Smooth muscle cell (in vitro differentiated cells): ENCODE data around the gene CNPY3. TPM values are rescaled to one million over a fixed set of nuclear protein-coding genes. Genes with fewer than 3 reads are reported as not detected.

Experiments
- DNase-seq: peaks from one replicate; lab custom pipeline; 2025; ENCODE audit not compliant: unreplicated experiment; lab: John Stamatoyannopoulos, UW
- H2AFZ ChIP-seq: fragments of 200-600 bp; sonication (generic); 2 replicates; pipeline ENCODE4 v1.6.0; 2016; ENCODE audit warnings: antibody characterized with exemption, low read depth, mild to moderate bottlenecking
- H3F3A ChIP-seq: fragments of 200-600 bp; sonication (generic); 2 replicates; pipeline ENCODE4 v1.6.0; 2017; ENCODE audit warnings: antibody characterized with exemption, low read depth
- H3K27ac ChIP-seq: fragments of 200-600 bp; sonication (generic); 2 replicates; pipeline ENCODE4 v1.5.1; 2016; ENCODE audit warnings: low read depth, mild to moderate bottlenecking
- H3K27me3 ChIP-seq: fragments of 200-600 bp; sonication (generic); 2 replicates; pipeline ENCODE4 v1.6.1; 2016; ENCODE audit warnings: low read depth, mild to moderate bottlenecking
- H3K36me3 ChIP-seq: fragments of 200-600 bp; sonication (generic); 2 replicates; pipeline ENCODE4 v1.5.1; 2016; ENCODE audit warnings: low read depth
- H3K4me1 ChIP-seq: fragments of 200-600 bp; sonication (generic); 2 replicates; pipeline ENCODE4 v1.5.1; 2016; ENCODE audit warnings: low read depth
- H3K4me2 ChIP-seq: fragments of 200-600 bp; sonication (generic); 2 replicates; pipeline ENCODE4 v1.6.0; 2016; ENCODE audit warnings: mild to moderate bottlenecking
- H3K4me3 ChIP-seq: fragments of 200-600 bp; sonication (generic); 2 replicates; pipeline ENCODE4 v1.5.1; 2016; ENCODE audit warnings: mild to moderate bottlenecking
- H3K79me2 ChIP-seq: fragments of 200-600 bp; sonication (generic); 2 replicates; pipeline ENCODE4 v1.6.0; 2016; ENCODE audit warnings: low read depth, mild to moderate bottlenecking
- H3K9ac ChIP-seq: fragments of 200-600 bp; sonication (generic); 2 replicates; pipeline ENCODE4 v1.6.0; 2016; ENCODE audit warnings: low read depth
- H3K9me3 ChIP-seq: fragments of 200-600 bp; sonication (generic); replicated peaks from 2 replicates; pipeline ENCODE4 v1.5.1; 2016; ENCODE audit warnings: low read depth
- H4K20me1 ChIP-seq: fragments of 200-600 bp; sonication (generic); 2 replicates; pipeline ENCODE4 v1.6.0; 2016; ENCODE audit warnings: low read depth
- WGBS: methylation state at CpG from one replicate; pipeline ENCODE4 v1.1.7; 2016; ENCODE audit warnings: low lambda C conversion rate; 5-methylcytosine and 5-hydroxymethylcytosine counted together
- polyA plus RNA-seq: library from polyadenylated mRNA; unstranded; fragments of >200 nt; fragmentation: Nextera tagmentation; extraction: Ambion mirVana; gene quantifications from 2 replicates; pipeline ENCODE4 v1.2.1, GENCODE V29; 2016
- total RNA-seq: library from RNA; depleted of rRNA; stranded (reverse); fragments of >200 nt; gene quantifications from 2 replicates; pipeline ENCODE4 v1.2.3, GENCODE V29; 2014
- TF ChIP-seq, protein P1 (sequence below): fragments of 200-600 bp; sonication (generic); IDR thresholded peaks from 2 replicates; pipeline ENCODE4 v1.5.1; 2017; ENCODE audit warnings: borderline replicate concordance, mild to moderate bottlenecking, antibody characterized with exemption; ENCODE audit not compliant: insufficient read depth, poor library complexity, severe bottlenecking

CNPY3 gene
- total and polyA plus RNA-seq, 2 experiments from 2014 or later, result 20.5 to 51.4 TPM

DNA sequence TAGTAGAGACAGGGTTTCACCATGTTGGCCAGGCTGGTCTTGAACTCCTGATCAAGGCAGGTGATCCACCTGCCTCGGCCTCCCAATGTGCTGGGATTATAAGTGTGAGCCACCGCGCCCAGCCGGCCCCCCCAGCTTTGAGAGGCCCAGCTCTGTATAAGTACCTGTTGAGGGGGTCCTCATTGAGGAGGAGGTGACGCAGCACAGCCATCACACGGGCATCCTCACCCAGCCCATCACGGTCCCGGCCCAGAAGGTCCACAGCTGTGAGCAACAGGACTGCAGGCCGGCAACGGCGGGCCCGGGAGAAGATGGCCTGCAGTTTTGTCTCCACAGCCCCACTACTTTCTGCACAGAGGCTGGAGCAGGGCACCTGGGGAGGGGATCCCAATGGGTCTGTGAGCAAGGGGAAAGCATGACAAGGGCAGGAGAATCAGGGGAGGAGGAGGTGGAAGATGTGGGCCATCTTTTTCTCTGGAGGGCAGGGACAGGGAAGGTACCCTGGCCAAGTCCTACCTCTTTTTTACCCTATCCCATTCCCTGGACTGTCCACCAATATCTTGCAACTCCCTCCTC lies 38.9 kb downstream of the CNPY3 start:
- Histone ChIP-seq H3K4me1 (no peaks in the 10 kb centered on the region), H3K9me3 (no peaks in the 10 kb centered on the region), H3F3A (peaks cover 8% of the 10 kb centered on the region), H3K27me3 (no peaks in the 10 kb centered on the region), H2AFZ (no peak overlapping the region), H3K79me2 (no peaks in the 10 kb centered on the region), H3K4me3 (no peak overlapping the region), H3K27ac (no peak overlapping the region), H3K9ac (no peak overlapping the region), H4K20me1 (no peaks in the 10 kb centered on the region), H3K4me2 (no peak overlapping the region), H3K36me3 (no peaks in the 10 kb centered on the region)
- TF ChIP-seq, protein P1, sequence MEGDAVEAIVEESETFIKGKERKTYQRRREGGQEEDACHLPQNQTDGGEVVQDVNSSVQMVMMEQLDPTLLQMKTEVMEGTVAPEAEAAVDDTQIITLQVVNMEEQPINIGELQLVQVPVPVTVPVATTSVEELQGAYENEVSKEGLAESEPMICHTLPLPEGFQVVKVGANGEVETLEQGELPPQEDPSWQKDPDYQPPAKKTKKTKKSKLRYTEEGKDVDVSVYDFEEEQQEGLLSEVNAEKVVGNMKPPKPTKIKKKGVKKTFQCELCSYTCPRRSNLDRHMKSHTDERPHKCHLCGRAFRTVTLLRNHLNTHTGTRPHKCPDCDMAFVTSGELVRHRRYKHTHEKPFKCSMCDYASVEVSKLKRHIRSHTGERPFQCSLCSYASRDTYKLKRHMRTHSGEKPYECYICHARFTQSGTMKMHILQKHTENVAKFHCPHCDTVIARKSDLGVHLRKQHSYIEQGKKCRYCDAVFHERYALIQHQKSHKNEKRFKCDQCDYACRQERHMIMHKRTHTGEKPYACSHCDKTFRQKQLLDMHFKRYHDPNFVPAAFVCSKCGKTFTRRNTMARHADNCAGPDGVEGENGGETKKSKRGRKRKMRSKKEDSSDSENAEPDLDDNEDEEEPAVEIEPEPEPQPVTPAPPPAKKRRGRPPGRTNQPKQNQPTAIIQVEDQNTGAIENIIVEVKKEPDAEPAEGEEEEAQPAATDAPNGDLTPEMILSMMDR, result no peak
- no peak for DNase-seq
- 96% methylated on average over 12 of the region's 12 CpGs for WGBS

DNA sequence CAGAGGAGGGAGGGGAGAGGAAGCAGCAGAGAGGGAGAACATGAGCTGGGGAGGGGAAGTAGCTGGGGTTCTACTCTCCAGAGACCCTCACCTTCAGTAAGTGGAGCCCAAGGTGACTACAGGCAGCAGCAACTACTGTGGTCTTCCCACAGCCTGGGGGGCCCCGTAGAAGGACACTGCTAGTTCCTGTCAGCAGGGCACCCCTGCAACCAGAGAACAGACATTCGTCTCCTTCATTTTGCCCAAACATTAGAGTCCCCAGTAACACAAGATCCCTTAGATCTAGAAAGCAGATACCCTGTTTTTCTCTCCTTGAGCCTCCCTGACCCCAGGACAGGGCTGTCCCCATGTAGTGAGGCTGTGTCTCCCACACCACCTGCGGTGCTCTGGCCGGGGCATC lies 39.5 kb downstream of the CNPY3 start:
- H4K20me1 ChIP-seq, result no peaks in the 10 kb centered on the region
- no peak overlapping the region for H3K9ac ChIP-seq
- H2AFZ ChIP-seq, result no peak overlapping the region
- H3K9me3 ChIP-seq, result no peaks in the 10 kb centered on the region
- no peaks in the 10 kb centered on the region for H3K79me2 ChIP-seq
- H3K4me3 ChIP-seq, result no peak overlapping the region
- H3F3A ChIP-seq, result peaks cover 8% of the 10 kb centered on the region
- H3K27ac ChIP-seq, result no peak overlapping the region
- TF ChIP-seq, protein P1, result no peak
- no peak overlapping the region for H3K4me2 ChIP-seq
- 75% methylated on average over 4 of the region's 4 CpGs for whole genome bisulfite sequencing
- no peak for DNase-seq
- no peaks in the 10 kb centered on the region for H3K4me1 ChIP-seq
- H3K36me3 ChIP-seq, result no peaks in the 10 kb centered on the region
- no peaks in the 10 kb centered on the region for H3K27me3 ChIP-seq

DNA sequence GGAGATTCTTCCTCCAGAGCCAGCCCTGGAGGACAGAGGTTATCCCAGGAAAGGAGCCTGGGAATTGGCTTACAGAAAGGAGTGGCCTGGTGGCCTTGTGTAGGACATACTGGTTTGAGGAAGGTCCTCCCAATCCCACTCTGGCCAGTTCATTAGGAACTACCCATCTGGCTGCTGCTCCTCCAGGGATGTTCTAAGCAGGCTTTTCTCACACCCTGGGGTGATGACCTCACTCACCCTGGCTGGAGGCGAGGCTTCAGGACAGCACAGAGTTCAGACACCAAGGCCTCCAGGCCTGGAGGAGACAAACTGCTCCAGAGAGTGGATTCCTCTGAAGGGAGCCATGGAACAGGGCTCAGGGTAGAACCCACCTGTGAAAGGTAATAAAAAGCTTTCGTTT lies 40.2 kb downstream of the CNPY3 start:
- no peaks in the 10 kb centered on the region for H3K27me3 ChIP-seq
- no peak for DNase-seq

More for the DNA sequence above, 40.2 kb downstream of the CNPY3 start:
- Histone ChIP-seq H3K4me1 (no peaks in the 10 kb centered on the region), H3K9me3 (no peaks in the 10 kb centered on the region), H3K4me2 (no peak overlapping the region), H3K9ac (no peak overlapping the region), H4K20me1 (no peaks in the 10 kb centered on the region), H3K27ac (no peak overlapping the region), H2AFZ (no peak overlapping the region), H3K36me3 (no peaks in the 10 kb centered on the region), H3K4me3 (no peak overlapping the region), H3F3A (peaks cover 8% of the 10 kb centered on the region), H3K79me2 (no peaks in the 10 kb centered on the region)
- WGBS, result 94% methylated on average over 2 of the region's 2 CpGs
- TF ChIP-seq, protein P1, result no peak
